ENCODE data around the gene YIPF3. TPM values are rescaled to one million over a fixed set of nuclear protein-coding genes. Genes with fewer than 3 reads are reported as not detected.
A peak's percentile ranks its signal among the peaks of the same experiment; 100 is the strongest.

The YIPF3 gene
- total RNA-seq, 2 donors from 2014 or later = 79.4 to 122 TPM

DNA sequence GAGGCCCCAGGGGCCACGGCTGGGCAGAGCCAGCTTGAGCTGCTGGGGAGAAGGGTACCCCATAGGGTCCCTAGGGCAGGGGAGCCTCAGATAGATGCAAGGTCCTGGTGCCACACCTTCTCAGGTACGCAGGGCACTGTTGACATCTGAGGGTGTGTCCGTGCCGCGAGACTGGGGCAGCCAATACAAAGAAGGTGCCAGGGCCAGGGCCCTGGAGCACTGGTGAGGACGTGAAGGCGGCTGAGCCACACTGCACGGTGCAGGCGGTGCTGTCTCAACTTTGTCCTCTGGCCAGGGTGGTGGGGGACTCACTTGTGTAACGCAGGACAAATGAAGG lies 5.9 kb downstream of the YIPF3 start:
- Histone ChIP-seq H3K27me3 (no peaks in the 10 kb centered on the region), H3K27ac (peak overlapping the region in 3 of 4 donors; percentile 50 to 71 (median 65)), H3K36me3 (replicated peaks in 1 of 2; ENCODE audit: insufficient read depth in 1 of 2, low read depth in 2 of 2) (peaks cover 3 to 20% of the 10 kb centered on the region in 2 donors), H3K4me1 (peaks cover 42% of the 10 kb centered on the region), H3K4me3 (no peak overlapping the region), H3K9me3 (no peaks in the 10 kb centered on the region)
- intact Hi-C loops (cut with DNase I) = no loop called here
- DNase-seq (peak in 2 of 4 donors; percentile 31 to 42), ATAC-seq (no peak)
- TF ChIP-seq POLR2A (IDR thresholded peaks at IDR 0.05) = no peak
- TF ChIP-seq CTCF (IDR thresholded peaks at IDR 0.05) = no peak
- WGBS, 2 donors = 64 to 73% methylated on average over 1 to 10 of the region's 10 CpGs

GRCh38 chr6:43509984-43510826 lies 6.5 kb downstream of the YIPF3 start, which contains the start of gene LRRC73:
TSS of gene LRRC73 (minus strand) at chr6:43510346. CDS start at chr6:43509785, 561 bp downstream.
- H3K36me3 ChIP-seq (replicated peaks in 1 of 2; ENCODE audit: insufficient read depth in 1 of 2, low read depth in 2 of 2) = peaks cover 3 to 20% of the 10 kb centered on the region in 2 donors

DNA sequence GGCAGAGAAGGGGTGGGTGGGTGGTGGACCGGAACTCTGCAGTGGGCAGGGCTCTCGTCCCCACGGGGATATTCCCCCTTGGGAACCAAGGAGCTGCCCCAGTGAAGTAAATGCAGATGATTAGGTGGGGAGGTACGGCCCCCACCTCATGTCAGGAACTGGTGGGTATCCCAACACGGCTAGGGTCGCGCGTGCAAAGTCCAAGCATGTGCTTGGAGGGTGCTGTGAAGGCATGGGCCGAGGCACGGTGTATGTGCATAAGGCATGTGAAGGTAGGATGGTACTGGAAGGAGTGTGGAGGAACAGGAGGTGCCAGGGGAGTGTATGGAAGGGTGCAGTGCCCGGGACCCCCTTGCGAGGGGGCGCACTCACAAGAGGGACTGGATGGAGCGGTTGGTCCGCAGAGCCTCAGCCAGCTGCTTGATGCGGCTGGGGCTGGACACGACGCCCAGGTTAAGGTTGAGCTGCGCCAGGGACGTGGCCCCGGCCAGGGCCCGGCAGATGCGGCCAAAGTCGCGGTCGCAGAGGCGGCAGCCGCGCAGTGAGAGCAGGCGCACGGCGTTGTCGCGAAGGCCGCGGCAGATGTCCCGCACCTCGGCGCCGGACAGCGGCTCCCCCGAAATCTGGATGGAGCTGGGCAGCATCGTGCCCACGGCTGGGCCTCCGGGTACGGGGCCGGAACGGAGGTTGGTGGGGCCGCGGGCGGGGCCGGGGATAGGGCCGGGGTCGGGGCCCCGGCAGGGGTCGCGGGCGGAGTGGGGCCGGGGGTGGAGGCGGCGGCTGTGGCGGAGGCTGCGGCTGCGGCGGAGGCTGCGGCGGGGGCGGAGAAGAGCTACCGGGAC lies 7.4 kb downstream of the YIPF3 start:
- 11 to 19% methylated on average over 26 to 55 of the region's 69 CpGs for WGBS, 2 donors
- Histone ChIP-seq H3K27ac (peak overlapping the region in 3 of 4 donors; percentile 50 to 71 (median 65)), H3K4me1 (peaks cover 27% of the 10 kb centered on the region), H3K27me3 (no peaks in the 10 kb centered on the region), H3K36me3 (replicated peaks in 1 of 2; ENCODE audit: insufficient read depth in 1 of 2, low read depth in 2 of 2) (peaks cover under 1 to 24% of the 10 kb centered on the region in 2 donors), H3K4me3 (peak overlapping the region in 1 of 2 donors; percentile 64), H3K9me3 (no peaks in the 10 kb centered on the region)
- TF ChIP-seq CTCF (IDR thresholded peaks at IDR 0.05) (no peak), POLR2A (IDR thresholded peaks at IDR 0.05) (no peak)
- peak; percentile 3 for ATAC-seq
- intact Hi-C loops (cut with DNase I) = loop anchor here (5.0 to 10.0 kb wide), 2 partner anchors 57 to 255 kb away; no protein-coding TSS in a partner anchor
- no peak for DNase-seq

More at GRCh38 chr6:43509984-43510826, 6.5 kb downstream of the YIPF3 start, which contains the start of gene LRRC73:
- H3K4me3 ChIP-seq = peak within 1 kb of the TSS; percentile 41 to 64
- H3K27me3 ChIP-seq = no peaks in the 10 kb centered on the region
- peaks cover 36% of the 10 kb centered on the region for H3K4me1 ChIP-seq
- DNase-seq (peak; percentile 91 to 93 (median 92)), ATAC-seq (peak; percentile 88)
- peak within 1 kb of the TSS; percentile 50 to 71 (median 65) for H3K27ac ChIP-seq
- 6 to 14% methylated on average over 19 to 80 of the region's 96 CpGs for WGBS, 2 donors
- TF ChIP-seq POLR2A (IDR thresholded peaks at IDR 0.05) (peak in 2 of 3 donors; percentile 50 to 54), CTCF (IDR thresholded peaks at IDR 0.05) (no peak)
- no peaks in the 10 kb centered on the region for H3K9me3 ChIP-seq
- intact Hi-C loops (cut with DNase I) = loop anchor here (5.0 to 10.0 kb wide), 2 partner anchors 58 to 255 kb away; no protein-coding TSS in a partner anchor

GRCh38 chr6:43508481-43509141 lies 8.1 kb downstream of the YIPF3 start:
- H3K4me1 ChIP-seq = peaks cover 23% of the 10 kb centered on the region
- DNase-seq (no peak), ATAC-seq (no peak)
- TF ChIP-seq CTCF (IDR thresholded peaks at IDR 0.05) (no peak), POLR2A (IDR thresholded peaks at IDR 0.05) (no peak)
- H3K27me3 ChIP-seq = no peaks in the 10 kb centered on the region
- H3K9me3 ChIP-seq = no peaks in the 10 kb centered on the region
- H3K27ac ChIP-seq = no peak overlapping the region
- H3K4me3 ChIP-seq = no peak overlapping the region
- intact Hi-C loops (cut with DNase I) = loop anchor here (5.0 to 10.0 kb wide), 2 partner anchors 56 to 254 kb away; no protein-coding TSS in a partner anchor
- 72 to 73% methylated on average over 6 to 8 of the region's 8 CpGs for WGBS, 2 donors
- H3K36me3 ChIP-seq (replicated peaks in 1 of 2; ENCODE audit: insufficient read depth in 1 of 2, low read depth in 2 of 2) = peaks cover 0 to 25% of the 10 kb centered on the region in 2 donors

All from body of pancreas (tissue), 4 donors.